Smooth muscle cell (in vitro differentiated cells): ENCODE results near the gene MRPS7. TPM values are rescaled to one million over a fixed set of nuclear protein-coding genes. Genes with fewer than 3 reads are reported as not detected.
A peak's percentile ranks its signal among the peaks of the same experiment; 100 is the strongest.

Source experiments
- DNase-seq: peaks from one replicate; lab custom pipeline; 2025; ENCODE audit not compliant: unreplicated experiment; lab: John Stamatoyannopoulos, UW
- H2AFZ ChIP-seq: fragments of 200-600 bp; sonication (generic); 2 replicates; pipeline ENCODE4 v1.6.0; 2016; ENCODE audit warnings: antibody characterized with exemption, low read depth, mild to moderate bottlenecking
- H3F3A ChIP-seq: fragments of 200-600 bp; sonication (generic); 2 replicates; pipeline ENCODE4 v1.6.0; 2017; ENCODE audit warnings: antibody characterized with exemption, low read depth
- H3K27ac ChIP-seq: fragments of 200-600 bp; sonication (generic); 2 replicates; pipeline ENCODE4 v1.5.1; 2016; ENCODE audit warnings: low read depth, mild to moderate bottlenecking
- H3K27me3 ChIP-seq: fragments of 200-600 bp; sonication (generic); 2 replicates; pipeline ENCODE4 v1.6.1; 2016; ENCODE audit warnings: low read depth, mild to moderate bottlenecking
- H3K36me3 ChIP-seq: fragments of 200-600 bp; sonication (generic); 2 replicates; pipeline ENCODE4 v1.5.1; 2016; ENCODE audit warnings: low read depth
- H3K4me1 ChIP-seq: fragments of 200-600 bp; sonication (generic); 2 replicates; pipeline ENCODE4 v1.5.1; 2016; ENCODE audit warnings: low read depth
- H3K4me2 ChIP-seq: fragments of 200-600 bp; sonication (generic); 2 replicates; pipeline ENCODE4 v1.6.0; 2016; ENCODE audit warnings: mild to moderate bottlenecking
- H3K4me3 ChIP-seq: fragments of 200-600 bp; sonication (generic); 2 replicates; pipeline ENCODE4 v1.5.1; 2016; ENCODE audit warnings: mild to moderate bottlenecking
- H3K79me2 ChIP-seq: fragments of 200-600 bp; sonication (generic); 2 replicates; pipeline ENCODE4 v1.6.0; 2016; ENCODE audit warnings: low read depth, mild to moderate bottlenecking
- H3K9ac ChIP-seq: fragments of 200-600 bp; sonication (generic); 2 replicates; pipeline ENCODE4 v1.6.0; 2016; ENCODE audit warnings: low read depth
- H3K9me3 ChIP-seq: fragments of 200-600 bp; sonication (generic); replicated peaks from 2 replicates; pipeline ENCODE4 v1.5.1; 2016; ENCODE audit warnings: low read depth
- H4K20me1 ChIP-seq: fragments of 200-600 bp; sonication (generic); 2 replicates; pipeline ENCODE4 v1.6.0; 2016; ENCODE audit warnings: low read depth
- CTCF ChIP-seq: fragments of 200-600 bp; sonication (generic); IDR thresholded peaks from 2 replicates; pipeline ENCODE4 v1.5.1; 2017; ENCODE audit warnings: borderline replicate concordance, mild to moderate bottlenecking, antibody characterized with exemption; ENCODE audit not compliant: insufficient read depth, poor library complexity, severe bottlenecking
- WGBS: methylation state at CpG from one replicate; pipeline ENCODE4 v1.1.7; 2016; ENCODE audit warnings: low lambda C conversion rate; 5-methylcytosine and 5-hydroxymethylcytosine counted together
- polyA plus RNA-seq: library from polyadenylated mRNA; unstranded; fragments of >200 nt; fragmentation: Nextera tagmentation; extraction: Ambion mirVana; gene quantifications from 2 replicates; pipeline ENCODE4 v1.2.1, GENCODE V29; 2016
- total RNA-seq: library from RNA; depleted of rRNA; stranded (reverse); fragments of >200 nt; gene quantifications from 2 replicates; pipeline ENCODE4 v1.2.3, GENCODE V29; 2014

The MRPS7 gene
- total and polyA plus RNA-seq, 2 experiments from 2014 or later, result 35.1 to 97.2 TPM

GRCh38 chr17:75237100-75238014, 24.3 kb upstream of the MRPS7 start:
- Histone ChIP-seq H3K27me3 (no peaks in the 10 kb centered on the region), H3K36me3 (no peaks in the 10 kb centered on the region), H3K27ac (no peak overlapping the region), H3F3A (peaks cover 8% of the 10 kb centered on the region), H3K9me3 (no peaks in the 10 kb centered on the region), H3K9ac (no peak overlapping the region), H3K4me2 (no peak overlapping the region), H2AFZ (no peak overlapping the region), H3K4me1 (no peaks in the 10 kb centered on the region), H3K4me3 (no peak overlapping the region), H3K79me2 (no peaks in the 10 kb centered on the region), H4K20me1 (peaks cover 7% of the 10 kb centered on the region)
- 96% methylated on average over 12 of the region's 12 CpGs for WGBS
- TF ChIP-seq CTCF, result no peak
- DNase-seq, result no peak

- Histone ChIP-seq H3K4me3 (no peak overlapping the region), H3K4me1 (no peaks in the 10 kb centered on the region), H3K9me3 (no peaks in the 10 kb centered on the region), H4K20me1 (peaks cover 7% of the 10 kb centered on the region), H3K79me2 (no peaks in the 10 kb centered on the region), H3K27ac (no peak overlapping the region), H3K36me3 (no peaks in the 10 kb centered on the region), H3K9ac (no peak overlapping the region), H3K27me3 (no peaks in the 10 kb centered on the region), H3K4me2 (no peak overlapping the region), H3F3A (peaks cover 8% of the 10 kb centered on the region), H2AFZ (no peak overlapping the region)
- no peak for TF ChIP-seq CTCF
- 95% methylated on average over 11 of the region's 11 CpGs for WGBS
- no peak for DNase-seq
Measured at GRCh38 chr17:75238020-75238580, 23.6 kb upstream of the MRPS7 start.

GRCh38 chr17:75238684-75239191, 22.9 kb upstream of the MRPS7 start:
- DNase-seq, result no peak
- Histone ChIP-seq H3K9ac (no peak overlapping the region), H3K27ac (no peak overlapping the region), H3K4me3 (no peak overlapping the region), H3K4me2 (no peak overlapping the region), H3K36me3 (no peaks in the 10 kb centered on the region), H3K4me1 (no peaks in the 10 kb centered on the region), H3K9me3 (no peaks in the 10 kb centered on the region), H3K79me2 (no peaks in the 10 kb centered on the region), H3K27me3 (no peaks in the 10 kb centered on the region), H3F3A (peaks cover 8% of the 10 kb centered on the region), H2AFZ (no peak overlapping the region), H4K20me1 (peaks cover 7% of the 10 kb centered on the region)
- peak; percentile 72 for TF ChIP-seq CTCF
- WGBS, result 79% methylated on average over 13 of the region's 13 CpGs
